HEK293T (cell line): ENCODE results near the gene BFSP1.

Experiments
- BHLHE40 ChIP-seq: fragments of 450-650 bp; IDR thresholded peaks from 2 replicates; pipeline ENCODE4 v1.6.1; 2016; ENCODE audit warnings: mild to moderate bottlenecking, moderate library complexity, borderline replicate concordance
- FOXA1 ChIP-seq: fragments of 450-650 bp; IDR thresholded peaks from 2 replicates; pipeline ENCODE4 v1.6.1; 2016; ENCODE audit warnings: mild to moderate bottlenecking
- FOXK2 ChIP-seq: fragments of 450-650 bp; IDR thresholded peaks from 2 replicates; pipeline ENCODE4 v1.6.1; 2016; ENCODE audit warnings: mild to moderate bottlenecking
- SP1 ChIP-seq: fragments of 450-650 bp; IDR thresholded peaks from 2 replicates; pipeline ENCODE4 v1.6.1; 2017
- SUZ12 ChIP-seq: fragments of 450-650 bp; IDR thresholded peaks from 2 replicates; pipeline ENCODE4 v1.6.1; 2016; ENCODE audit warnings: mild to moderate bottlenecking
- TARDBP ChIP-seq: fragments of 450-650 bp; IDR thresholded peaks from 2 replicates; pipeline ENCODE4 v1.6.1; 2016

DNA sequence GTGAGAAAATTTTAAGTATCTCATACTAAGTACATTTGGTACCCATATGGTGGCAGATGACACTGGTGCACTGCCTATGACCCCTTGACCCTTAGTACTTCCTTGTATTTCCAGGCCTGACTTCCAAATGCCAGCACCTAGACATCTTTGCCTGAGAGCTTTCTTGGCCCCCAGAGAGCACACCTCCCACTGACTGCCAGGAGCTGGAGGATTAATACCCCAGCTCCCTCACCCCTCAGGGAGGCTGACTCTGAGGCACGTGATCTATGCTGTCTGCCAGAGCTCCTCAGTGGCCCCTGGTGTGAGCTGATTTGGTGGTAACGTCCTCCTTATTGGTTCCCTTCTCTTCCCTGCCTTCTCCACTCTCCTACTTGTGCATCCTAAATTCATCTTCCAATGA lies 38.0 kb downstream of the BFSP1 start:
- no peak for TF ChIP-seq BHLHE40
- TF ChIP-seq SP1: no peak
- TF ChIP-seq FOXK2: no peak
- TF ChIP-seq FOXA1: no peak
- no peak for TF ChIP-seq SUZ12
- TF ChIP-seq TARDBP: no peak
